ENCODE data around the gene C16orf92.

DNA sequence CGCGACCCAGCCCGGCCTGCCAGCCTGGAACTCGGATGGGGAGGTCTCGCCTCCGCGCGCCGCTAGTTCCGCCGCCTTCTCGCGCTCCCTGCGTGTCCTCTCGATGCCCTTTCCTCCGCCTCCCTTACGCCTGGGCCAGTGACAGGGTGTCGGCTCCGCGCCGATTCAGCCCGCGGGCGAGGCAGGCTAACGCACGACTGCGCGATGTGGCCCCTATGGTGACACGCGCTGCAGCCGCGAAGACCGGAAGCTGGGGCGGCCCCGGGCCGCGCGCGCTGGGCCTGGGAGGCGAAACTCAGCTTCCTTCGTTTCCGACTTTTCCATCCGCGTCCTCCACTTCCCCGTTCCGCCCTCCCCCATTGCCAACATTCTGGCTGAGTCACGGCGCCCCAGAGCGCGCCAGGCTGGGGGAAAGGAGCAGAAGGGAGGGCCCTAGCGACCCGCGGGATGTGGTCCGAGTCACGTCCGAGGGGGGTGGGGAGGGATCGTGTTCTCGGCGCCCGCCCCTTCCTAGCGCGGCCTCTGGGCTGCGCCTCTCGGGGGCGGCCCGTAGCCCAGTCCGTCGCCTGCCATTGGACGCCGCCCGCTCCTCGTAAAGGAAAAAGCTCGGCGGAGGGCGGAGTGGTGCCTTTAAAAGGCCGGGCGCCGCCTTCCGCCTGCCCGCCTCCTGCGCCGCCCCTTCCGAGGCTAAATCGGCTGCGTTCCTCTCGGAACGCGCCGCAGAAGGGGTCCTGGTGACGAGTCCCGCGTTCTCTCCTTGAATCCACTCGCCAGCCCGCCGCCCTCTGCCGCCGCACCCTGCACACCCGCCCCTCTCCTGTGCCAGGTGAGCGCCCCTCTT lies 42.3 kb downstream of the C16orf92 start, which contains the start of gene ALDOA:
- TF ChIP-seq CTCF (IDR thresholded peaks at IDR 0.05 in 2 of 3, conservative IDR thresholded peaks at IDR 0.05 in 1 of 3; ENCODE audit: borderline replicate concordance in 1 of 3, insufficient read depth in 1 of 3, low read depth in 2 of 3, low read length in 2 of 3) = no peak
- peak; percentile 40 for TF ChIP-seq POLR2A (IDR thresholded peaks at IDR 0.05; ENCODE audit: borderline replicate concordance, extremely low read depth, insufficient read depth, insufficient read length)
- TF ChIP-seq YY1 (IDR thresholded peaks at IDR 0.05; ENCODE audit: extremely low read depth, insufficient replicate concordance, low read depth, low read length) = peak; percentile 63
- peak; percentile 72 for TF ChIP-seq ZFX (IDR thresholded peaks at IDR 0.05)
- TF ChIP-seq REST (IDR thresholded peaks at IDR 0.05; ENCODE audit: low read depth) = no peak
- no peak for TF ChIP-seq ZBTB33 (IDR thresholded peaks at IDR 0.05; ENCODE audit: extremely low read depth, insufficient replicate concordance, low read length)
- no peak for TF ChIP-seq RAD21 (IDR thresholded peaks at IDR 0.05; ENCODE audit: low read depth)
- no peak for TF ChIP-seq CEBPB (IDR thresholded peaks at IDR 0.05; ENCODE audit: low read depth)
